ENCODE data around the gene PPP2R2C. TPM values are rescaled to one million over a fixed set of nuclear protein-coding genes. Genes with fewer than 3 reads are reported as not detected.

Gene PPP2R2C
- total and polyA plus RNA-seq, 9 of the 15 experiments (the other 6 are each of a cell fraction or from before 2014, with no cell fraction given): 0.04 to 0.06 TPM; not detected in 7

GRCh38 chr4:6419452-6420028, 52.9 kb downstream of the PPP2R2C start (continued):
- TF ChIP-seq TAF9B (IDR thresholded peaks at IDR 0.05; ENCODE audit: partially characterized antibody) (no peak), EP400 (IDR thresholded peaks at IDR 0.05) (no peak), ETV5 (CRISPR knock-in tag; IDR thresholded peaks at IDR 0.05; ENCODE audit: low read depth) (no peak), ZBTB8A (IDR thresholded peaks at IDR 0.05; ENCODE audit: partially characterized antibody) (no peak), FOXA1 (IDR thresholded peaks at IDR 0.05; ENCODE audit: borderline replicate concordance) (no peak), ELF1 (tag; IDR thresholded peaks at IDR 0.05) (no peak), MAX (CRISPR knock-in tag; IDR thresholded peaks at IDR 0.05) (no peak), ZNF609 (CRISPR knock-in tag; IDR thresholded peaks at IDR 0.05; ENCODE audit: borderline replicate concordance) (no peak), ZNF239 (CRISPR knock-in tag; IDR thresholded peaks at IDR 0.05) (no peak), ZNF766 (CRISPR knock-in tag; conservative IDR thresholded peaks at IDR 0.05) (0 out of 2 replicates have a peak, but pooled peaks have one; percentile 27), ATF7 (IDR thresholded peaks at IDR 0.05) (peak; percentile 37; the same call in 1 of the 2 replicates), ZNF175 (CRISPR knock-in tag; IDR thresholded peaks at IDR 0.05; ENCODE audit: low read depth) (peak; percentile 53; the same call in 1 of the 2 replicates), SMARCA4 (IDR thresholded peaks at IDR 0.05) (no peak), MEIS2 (IDR thresholded peaks at IDR 0.05; ENCODE audit: partially characterized antibody) (peak; percentile 87), NFRKB (IDR thresholded peaks at IDR 0.05; ENCODE audit: low read depth) (no peak), EWSR1 (IDR thresholded peaks at IDR 0.05; ENCODE audit: borderline replicate concordance, low read depth, partially characterized antibody) (no peak), E2F3 (CRISPR knock-in tag; IDR thresholded peaks at IDR 0.05) (no peak), SRF (CRISPR knock-in tag; IDR thresholded peaks at IDR 0.05) (peak; percentile 25 to 73; a peak in 1 of 4 replicates), ZNF140 (CRISPR knock-in tag; IDR thresholded peaks at IDR 0.05) (no peak), SNAPC5 (CRISPR knock-in tag; IDR thresholded peaks at IDR 0.05) (no peak)
- TF ChIP-seq, protein P1, sequence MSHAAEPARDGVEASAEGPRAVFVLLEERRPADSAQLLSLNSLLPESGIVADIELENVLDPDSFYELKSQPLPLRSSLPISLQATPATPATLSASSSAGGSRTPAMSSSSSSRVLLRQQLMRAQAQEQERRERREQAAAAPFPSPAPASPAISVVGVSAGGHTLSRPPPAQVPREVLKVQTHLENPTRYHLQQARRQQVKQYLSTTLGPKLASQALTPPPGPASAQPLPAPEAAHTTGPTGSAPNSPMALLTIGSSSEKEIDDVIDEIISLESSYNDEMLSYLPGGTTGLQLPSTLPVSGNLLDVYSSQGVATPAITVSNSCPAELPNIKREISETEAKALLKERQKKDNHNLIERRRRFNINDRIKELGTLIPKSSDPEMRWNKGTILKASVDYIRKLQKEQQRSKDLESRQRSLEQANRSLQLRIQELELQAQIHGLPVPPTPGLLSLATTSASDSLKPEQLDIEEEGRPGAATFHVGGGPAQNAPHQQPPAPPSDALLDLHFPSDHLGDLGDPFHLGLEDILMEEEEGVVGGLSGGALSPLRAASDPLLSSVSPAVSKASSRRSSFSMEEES (CRISPR knock-in tag; IDR thresholded peaks at IDR 0.05): no peak
- TF ChIP-seq, protein P2, sequence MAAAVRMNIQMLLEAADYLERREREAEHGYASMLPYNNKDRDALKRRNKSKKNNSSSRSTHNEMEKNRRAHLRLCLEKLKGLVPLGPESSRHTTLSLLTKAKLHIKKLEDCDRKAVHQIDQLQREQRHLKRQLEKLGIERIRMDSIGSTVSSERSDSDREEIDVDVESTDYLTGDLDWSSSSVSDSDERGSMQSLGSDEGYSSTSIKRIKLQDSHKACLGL (CRISPR knock-in tag; IDR thresholded peaks at IDR 0.05; ENCODE audit: borderline replicate concordance, poor library complexity, severe bottlenecking): no peak
